ENCODE data around the gene NID2. TPM values are rescaled to one million over a fixed set of nuclear protein-coding genes. Genes with fewer than 3 reads are reported as not detected.

NID2 gene
- total and polyA plus RNA-seq, 2 donors (not counting 1 experiment from before 2014, with no cell fraction given): 181 to 2,513 TPM

DNA sequence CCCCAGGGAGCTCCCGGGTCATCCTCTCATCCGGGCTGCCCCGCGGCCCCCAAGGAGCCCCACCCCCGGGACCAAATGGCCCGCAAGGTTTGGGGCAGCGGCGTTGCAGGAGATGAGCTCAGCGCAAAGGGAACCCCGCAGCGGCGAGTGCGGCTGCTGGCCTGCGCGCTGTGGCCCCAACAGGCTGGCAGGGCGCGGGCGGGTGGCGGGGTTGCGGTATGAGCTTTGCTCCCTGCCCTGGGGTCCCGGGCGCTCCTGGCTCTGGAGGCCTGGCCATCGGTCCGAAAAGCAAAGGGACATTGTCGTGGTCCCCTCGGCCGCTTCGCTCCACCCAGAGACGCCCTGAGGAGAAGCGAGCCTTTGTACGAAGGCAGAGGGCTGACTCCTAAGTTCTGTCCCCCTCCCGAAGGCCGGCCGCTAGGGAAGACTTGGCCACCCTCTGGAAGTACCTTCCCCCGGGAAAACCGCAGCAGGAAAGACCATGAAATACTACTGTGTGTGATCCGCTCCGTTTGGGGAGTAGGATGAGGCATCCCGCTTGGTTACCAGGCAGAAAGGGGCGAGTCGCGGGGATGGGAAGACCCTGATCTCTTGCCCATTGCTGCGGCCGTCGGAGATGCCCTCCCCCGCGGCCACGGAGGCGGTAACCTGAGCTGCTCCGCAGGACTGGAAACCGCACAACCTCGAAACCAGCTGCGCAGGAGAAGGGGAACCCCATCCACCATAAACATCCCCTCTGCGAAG, 620 bp upstream of the NID2 start:
- peak; percentile 69 to 72 for DNase-seq (ENCODE audit: low read depth in 2 of 2)
- Histone ChIP-seq H3K79me2 (ENCODE audit: control insufficient read depth, insufficient read depth, low read length) (peaks cover 42% of the 10 kb centered on the region), H3K4me3 (replicated peaks in 1 of 4; ENCODE audit: control extremely low read depth in 1 of 4, insufficient read depth in 1 of 4, low read depth in 3 of 4, low read length in 4 of 4) (peak overlapping the region; percentile 42 to 98 (median 74)), H3K27me3 (ENCODE audit: control insufficient read depth, insufficient read depth, low read length) (no peaks in the 10 kb centered on the region), H3K4me2 (ENCODE audit: extremely low read depth, insufficient read depth, low read length) (peak overlapping the region; percentile 77), H3K9ac (ENCODE audit: insufficient read depth, low read length) (peak overlapping the region; percentile 87), H3K27ac (ENCODE audit: insufficient read depth, low read length) (peak overlapping the region; percentile 80), H3K36me3 (ENCODE audit: control insufficient read depth, insufficient read depth, low read length) (peaks cover 7% of the 10 kb centered on the region), H2AFZ (ENCODE audit: low read length) (no peak overlapping the region), H4K20me1 (ENCODE audit: control insufficient read depth, extremely low read depth, insufficient read depth, low read length) (no peaks in the 10 kb centered on the region), H3K4me1 (ENCODE audit: control insufficient read depth, extremely low read depth, insufficient read depth, low read length) (peaks cover 25% of the 10 kb centered on the region), H3K9me3 (ENCODE audit: control insufficient read depth, insufficient read depth, low read depth, low read length) (no peaks in the 10 kb centered on the region)
- no peak for TF ChIP-seq EZH2 (IDR thresholded peaks at IDR 0.05; ENCODE audit: low read length, missing control alignments)
- TF ChIP-seq, protein P1, sequence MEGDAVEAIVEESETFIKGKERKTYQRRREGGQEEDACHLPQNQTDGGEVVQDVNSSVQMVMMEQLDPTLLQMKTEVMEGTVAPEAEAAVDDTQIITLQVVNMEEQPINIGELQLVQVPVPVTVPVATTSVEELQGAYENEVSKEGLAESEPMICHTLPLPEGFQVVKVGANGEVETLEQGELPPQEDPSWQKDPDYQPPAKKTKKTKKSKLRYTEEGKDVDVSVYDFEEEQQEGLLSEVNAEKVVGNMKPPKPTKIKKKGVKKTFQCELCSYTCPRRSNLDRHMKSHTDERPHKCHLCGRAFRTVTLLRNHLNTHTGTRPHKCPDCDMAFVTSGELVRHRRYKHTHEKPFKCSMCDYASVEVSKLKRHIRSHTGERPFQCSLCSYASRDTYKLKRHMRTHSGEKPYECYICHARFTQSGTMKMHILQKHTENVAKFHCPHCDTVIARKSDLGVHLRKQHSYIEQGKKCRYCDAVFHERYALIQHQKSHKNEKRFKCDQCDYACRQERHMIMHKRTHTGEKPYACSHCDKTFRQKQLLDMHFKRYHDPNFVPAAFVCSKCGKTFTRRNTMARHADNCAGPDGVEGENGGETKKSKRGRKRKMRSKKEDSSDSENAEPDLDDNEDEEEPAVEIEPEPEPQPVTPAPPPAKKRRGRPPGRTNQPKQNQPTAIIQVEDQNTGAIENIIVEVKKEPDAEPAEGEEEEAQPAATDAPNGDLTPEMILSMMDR (conservative IDR thresholded peaks at IDR 0.05 in 1 of 2, IDR thresholded peaks at IDR 0.05 in 1 of 2; ENCODE audit: low read depth in 1 of 2, low read length in 2 of 2): no peak

DNA sequence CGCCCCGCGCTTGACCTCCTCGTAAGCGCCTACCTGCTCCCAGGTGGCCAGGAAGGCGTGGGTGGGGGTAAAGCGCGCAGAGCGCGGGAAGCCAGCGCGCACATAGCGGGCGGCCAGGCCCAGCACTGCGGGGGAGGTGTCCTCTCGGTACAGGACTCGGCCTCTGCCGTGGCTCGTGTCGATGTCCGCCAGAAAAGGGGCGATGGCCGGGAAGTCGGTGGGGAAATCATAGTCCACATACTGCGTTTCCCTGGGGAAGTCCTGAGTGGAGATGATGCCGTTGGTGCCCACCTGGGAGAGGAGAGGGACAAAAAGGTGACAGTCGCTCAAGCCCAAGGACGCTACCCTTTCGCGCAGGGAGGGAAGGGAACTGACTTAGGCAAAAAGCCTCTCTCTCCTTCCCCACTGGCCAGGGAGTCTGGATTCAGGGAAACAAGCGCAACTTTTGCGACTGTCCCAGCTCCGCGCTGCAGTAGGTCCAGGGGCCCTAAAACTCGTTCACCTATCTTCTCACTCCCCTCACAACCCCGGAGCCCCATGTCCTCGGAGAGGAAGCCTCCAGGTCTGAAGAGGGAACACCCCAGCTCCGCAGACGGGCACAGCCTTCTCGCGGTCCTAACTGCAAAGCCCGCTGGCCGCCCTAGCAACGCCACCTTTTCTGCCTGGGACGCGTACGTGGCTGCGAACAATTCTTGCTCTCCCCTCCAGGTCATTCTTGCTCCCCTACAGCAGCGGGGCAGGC, 815 bp downstream of the NID2 start:
- H2AFZ ChIP-seq (ENCODE audit: low read length): peak overlapping the region; percentile 43
- no peaks in the 10 kb centered on the region for H3K9me3 ChIP-seq (ENCODE audit: control insufficient read depth, insufficient read depth, low read depth, low read length)
- DNase-seq (ENCODE audit: low read depth in 2 of 2): peak; percentile 52 to 54
- H3K4me1 ChIP-seq (ENCODE audit: control insufficient read depth, extremely low read depth, insufficient read depth, low read length): peaks cover 26% of the 10 kb centered on the region
- peak overlapping the region; percentile 92 for H3K4me2 ChIP-seq (ENCODE audit: extremely low read depth, insufficient read depth, low read length)
- H4K20me1 ChIP-seq (ENCODE audit: control insufficient read depth, extremely low read depth, insufficient read depth, low read length): no peaks in the 10 kb centered on the region
- no peak for TF ChIP-seq EZH2 (IDR thresholded peaks at IDR 0.05; ENCODE audit: low read length, missing control alignments)
- TF ChIP-seq, protein P1 (conservative IDR thresholded peaks at IDR 0.05 in 1 of 2, IDR thresholded peaks at IDR 0.05 in 1 of 2; ENCODE audit: low read depth in 1 of 2, low read length in 2 of 2): no peak
- peaks cover 56% of the 10 kb centered on the region for H3K79me2 ChIP-seq (ENCODE audit: control insufficient read depth, insufficient read depth, low read length)
- H3K27ac ChIP-seq (ENCODE audit: insufficient read depth, low read length): peak overlapping the region; percentile 80
- H3K4me3 ChIP-seq (replicated peaks in 1 of 4; ENCODE audit: control extremely low read depth in 1 of 4, insufficient read depth in 1 of 4, low read depth in 3 of 4, low read length in 4 of 4): peak overlapping the region; percentile 81 to 98 (median 91)
- H3K36me3 ChIP-seq (ENCODE audit: control insufficient read depth, insufficient read depth, low read length): peaks cover 7% of the 10 kb centered on the region
- H3K9ac ChIP-seq (ENCODE audit: insufficient read depth, low read length): peak overlapping the region; percentile 87
- no peaks in the 10 kb centered on the region for H3K27me3 ChIP-seq (ENCODE audit: control insufficient read depth, insufficient read depth, low read length)

DNA sequence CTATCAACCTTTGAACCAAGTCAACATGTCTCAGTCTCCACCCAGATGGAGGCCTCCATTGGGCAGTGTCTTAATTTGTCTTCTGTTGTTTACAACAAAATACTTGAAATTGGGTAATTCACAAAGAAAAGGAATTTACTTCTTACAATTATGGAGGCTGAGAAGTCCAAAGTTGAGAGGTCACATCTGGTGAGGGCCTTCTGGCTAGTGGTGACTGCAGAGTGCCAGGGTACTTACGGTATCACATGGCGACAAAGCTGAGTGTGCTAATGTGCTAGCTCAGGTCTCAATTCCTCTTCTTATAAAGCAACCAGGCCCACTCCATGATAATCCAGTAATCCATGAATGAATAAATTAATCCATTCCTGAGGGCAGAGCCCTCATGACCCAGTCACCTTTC, 4.7 kb downstream of the NID2 start:
- Histone ChIP-seq H4K20me1 (ENCODE audit: control insufficient read depth, extremely low read depth, insufficient read depth, low read length) (no peaks in the 10 kb centered on the region), H3K27ac (ENCODE audit: insufficient read depth, low read length) (no peak overlapping the region), H3K9me3 (ENCODE audit: control insufficient read depth, insufficient read depth, low read depth, low read length) (no peaks in the 10 kb centered on the region), H2AFZ (ENCODE audit: low read length) (no peak overlapping the region), H3K4me3 (replicated peaks in 1 of 4; ENCODE audit: control extremely low read depth in 1 of 4, insufficient read depth in 1 of 4, low read depth in 3 of 4, low read length in 4 of 4) (peak overlapping the region in 1 of 4 experiments; percentile 27), H3K36me3 (ENCODE audit: control insufficient read depth, insufficient read depth, low read length) (peaks cover 14% of the 10 kb centered on the region), H3K4me2 (ENCODE audit: extremely low read depth, insufficient read depth, low read length) (peak overlapping the region; percentile 69), H3K4me1 (ENCODE audit: control insufficient read depth, extremely low read depth, insufficient read depth, low read length) (peaks cover 26% of the 10 kb centered on the region), H3K79me2 (ENCODE audit: control insufficient read depth, insufficient read depth, low read length) (peaks cover 87% of the 10 kb centered on the region), H3K27me3 (ENCODE audit: control insufficient read depth, insufficient read depth, low read length) (no peaks in the 10 kb centered on the region), H3K9ac (ENCODE audit: insufficient read depth, low read length) (no peak overlapping the region)
- peak in 1 of 2 donors; percentile 37 for DNase-seq (ENCODE audit: low read depth in 2 of 2)
- TF ChIP-seq, protein P1 (conservative IDR thresholded peaks at IDR 0.05 in 1 of 2, IDR thresholded peaks at IDR 0.05 in 1 of 2; ENCODE audit: low read depth in 1 of 2, low read length in 2 of 2): no peak
- no peak for TF ChIP-seq EZH2 (IDR thresholded peaks at IDR 0.05; ENCODE audit: low read length, missing control alignments)
